GM23338 (cell line): ENCODE results near the gene MAPKAPK3.

Experiments
- CREB1 ChIP-seq: fragments of 250-450 bp; sonication (Bioruptor Pico); IDR thresholded peaks from 2 replicates; pipeline ENCODE4 v1.5.0; 2020; ENCODE audit warnings: low read depth, mild to moderate bottlenecking, moderate library complexity
- CTCF ChIP-seq, 2 experiments: fragments of 200-600 bp in 1 of 2; sonication (generic) in 1 of 2; conservative IDR thresholded peaks; 2 replicates each; pipeline versions ENCODE4 v1.5.1 to v1.6.1; 2016 to 2017; ENCODE audit warnings: antibody characterized with exemption in 2 of 2, low read depth in 2 of 2, mild to moderate bottlenecking in 2 of 2, moderate library complexity in 1 of 2
- ETS1 ChIP-seq: IDR thresholded peaks from 2 replicates; pipeline ENCODE4 v1.6.1; 2016; ENCODE audit warnings: antibody characterized with exemption
- EZH2 ChIP-seq: fragments of 200-600 bp; sonication (generic); IDR thresholded peaks from one replicate; pipeline ENCODE4 v1.8.0; 2017; ENCODE audit warnings: antibody characterized with exemption, mild to moderate bottlenecking, low read depth; ENCODE audit not compliant: unreplicated experiment
- EZH2phosphoT487 ChIP-seq: fragments of 200-600 bp; sonication (generic); IDR thresholded peaks from one replicate; pipeline ENCODE4 v1.8.1; 2018; ENCODE audit warnings: antibody characterized with exemption; ENCODE audit not compliant: unreplicated experiment
- JUNB ChIP-seq: IDR thresholded peaks from one replicate; pipeline ENCODE4 v1.6.1; 2016; ENCODE audit warnings: antibody characterized with exemption; ENCODE audit not compliant: unreplicated experiment
- NANOG ChIP-seq: IDR thresholded peaks from 2 replicates; pipeline ENCODE4 v1.6.1; 2016; ENCODE audit warnings: antibody characterized with exemption, borderline replicate concordance
- POLR2AphosphoS5 ChIP-seq: IDR thresholded peaks from 2 replicates; pipeline ENCODE4 v1.6.1; 2016; ENCODE audit warnings: antibody characterized with exemption, low read depth
- STAT1 ChIP-seq: IDR thresholded peaks from one replicate; pipeline ENCODE4 v1.6.1; 2016; ENCODE audit warnings: antibody characterized with exemption; ENCODE audit not compliant: unreplicated experiment
- ZNF114 ChIP-seq: fragments of 250-450 bp; sonication (Bioruptor Pico); IDR thresholded peaks from 2 replicates; pipeline ENCODE4 v1.5.0; 2020; ENCODE audit warnings: mild to moderate bottlenecking, moderate library complexity
- ZNF331 ChIP-seq: fragments of 250-450 bp; sonication (Bioruptor Pico); IDR thresholded peaks from 2 replicates; pipeline ENCODE4 v1.5.0; 2020; ENCODE audit warnings: low read depth, mild to moderate bottlenecking, moderate library complexity
- TF ChIP-seq, protein P1 (sequence below): IDR thresholded peaks from one replicate; pipeline ENCODE4 v1.6.1; 2018; ENCODE audit warnings: antibody characterized with exemption; ENCODE audit not compliant: unreplicated experiment
- TF ChIP-seq, protein P2 (sequence below): fragments of 250-450 bp; sonication (Bioruptor Pico); IDR thresholded peaks from 2 replicates; pipeline ENCODE4 v1.5.0; 2020; ENCODE audit warnings: mild to moderate bottlenecking, moderate library complexity

- TF ChIP-seq JUNB, result no peak
- TF ChIP-seq, protein P1, sequence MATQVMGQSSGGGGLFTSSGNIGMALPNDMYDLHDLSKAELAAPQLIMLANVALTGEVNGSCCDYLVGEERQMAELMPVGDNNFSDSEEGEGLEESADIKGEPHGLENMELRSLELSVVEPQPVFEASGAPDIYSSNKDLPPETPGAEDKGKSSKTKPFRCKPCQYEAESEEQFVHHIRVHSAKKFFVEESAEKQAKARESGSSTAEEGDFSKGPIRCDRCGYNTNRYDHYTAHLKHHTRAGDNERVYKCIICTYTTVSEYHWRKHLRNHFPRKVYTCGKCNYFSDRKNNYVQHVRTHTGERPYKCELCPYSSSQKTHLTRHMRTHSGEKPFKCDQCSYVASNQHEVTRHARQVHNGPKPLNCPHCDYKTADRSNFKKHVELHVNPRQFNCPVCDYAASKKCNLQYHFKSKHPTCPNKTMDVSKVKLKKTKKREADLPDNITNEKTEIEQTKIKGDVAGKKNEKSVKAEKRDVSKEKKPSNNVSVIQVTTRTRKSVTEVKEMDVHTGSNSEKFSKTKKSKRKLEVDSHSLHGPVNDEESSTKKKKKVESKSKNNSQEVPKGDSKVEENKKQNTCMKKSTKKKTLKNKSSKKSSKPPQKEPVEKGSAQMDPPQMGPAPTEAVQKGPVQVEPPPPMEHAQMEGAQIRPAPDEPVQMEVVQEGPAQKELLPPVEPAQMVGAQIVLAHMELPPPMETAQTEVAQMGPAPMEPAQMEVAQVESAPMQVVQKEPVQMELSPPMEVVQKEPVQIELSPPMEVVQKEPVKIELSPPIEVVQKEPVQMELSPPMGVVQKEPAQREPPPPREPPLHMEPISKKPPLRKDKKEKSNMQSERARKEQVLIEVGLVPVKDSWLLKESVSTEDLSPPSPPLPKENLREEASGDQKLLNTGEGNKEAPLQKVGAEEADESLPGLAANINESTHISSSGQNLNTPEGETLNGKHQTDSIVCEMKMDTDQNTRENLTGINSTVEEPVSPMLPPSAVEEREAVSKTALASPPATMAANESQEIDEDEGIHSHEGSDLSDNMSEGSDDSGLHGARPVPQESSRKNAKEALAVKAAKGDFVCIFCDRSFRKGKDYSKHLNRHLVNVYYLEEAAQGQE, result no peak
- TF ChIP-seq CTCF (conservative IDR thresholded peaks at IDR 0.05; ENCODE audit: low read depth in 2 of 2), result no peak
- TF ChIP-seq EZH2phosphoT487, result no peak
- TF ChIP-seq EZH2, result no peak
- no peak for TF ChIP-seq POLR2AphosphoS5
- TF ChIP-seq ETS1, result no peak
- TF ChIP-seq CREB1 (CRISPR knock-in tag), result no peak
- no peak for TF ChIP-seq STAT1
- no peak for TF ChIP-seq NANOG
- TF ChIP-seq ZNF114 (CRISPR knock-in tag), result no peak
- TF ChIP-seq, protein P2, sequence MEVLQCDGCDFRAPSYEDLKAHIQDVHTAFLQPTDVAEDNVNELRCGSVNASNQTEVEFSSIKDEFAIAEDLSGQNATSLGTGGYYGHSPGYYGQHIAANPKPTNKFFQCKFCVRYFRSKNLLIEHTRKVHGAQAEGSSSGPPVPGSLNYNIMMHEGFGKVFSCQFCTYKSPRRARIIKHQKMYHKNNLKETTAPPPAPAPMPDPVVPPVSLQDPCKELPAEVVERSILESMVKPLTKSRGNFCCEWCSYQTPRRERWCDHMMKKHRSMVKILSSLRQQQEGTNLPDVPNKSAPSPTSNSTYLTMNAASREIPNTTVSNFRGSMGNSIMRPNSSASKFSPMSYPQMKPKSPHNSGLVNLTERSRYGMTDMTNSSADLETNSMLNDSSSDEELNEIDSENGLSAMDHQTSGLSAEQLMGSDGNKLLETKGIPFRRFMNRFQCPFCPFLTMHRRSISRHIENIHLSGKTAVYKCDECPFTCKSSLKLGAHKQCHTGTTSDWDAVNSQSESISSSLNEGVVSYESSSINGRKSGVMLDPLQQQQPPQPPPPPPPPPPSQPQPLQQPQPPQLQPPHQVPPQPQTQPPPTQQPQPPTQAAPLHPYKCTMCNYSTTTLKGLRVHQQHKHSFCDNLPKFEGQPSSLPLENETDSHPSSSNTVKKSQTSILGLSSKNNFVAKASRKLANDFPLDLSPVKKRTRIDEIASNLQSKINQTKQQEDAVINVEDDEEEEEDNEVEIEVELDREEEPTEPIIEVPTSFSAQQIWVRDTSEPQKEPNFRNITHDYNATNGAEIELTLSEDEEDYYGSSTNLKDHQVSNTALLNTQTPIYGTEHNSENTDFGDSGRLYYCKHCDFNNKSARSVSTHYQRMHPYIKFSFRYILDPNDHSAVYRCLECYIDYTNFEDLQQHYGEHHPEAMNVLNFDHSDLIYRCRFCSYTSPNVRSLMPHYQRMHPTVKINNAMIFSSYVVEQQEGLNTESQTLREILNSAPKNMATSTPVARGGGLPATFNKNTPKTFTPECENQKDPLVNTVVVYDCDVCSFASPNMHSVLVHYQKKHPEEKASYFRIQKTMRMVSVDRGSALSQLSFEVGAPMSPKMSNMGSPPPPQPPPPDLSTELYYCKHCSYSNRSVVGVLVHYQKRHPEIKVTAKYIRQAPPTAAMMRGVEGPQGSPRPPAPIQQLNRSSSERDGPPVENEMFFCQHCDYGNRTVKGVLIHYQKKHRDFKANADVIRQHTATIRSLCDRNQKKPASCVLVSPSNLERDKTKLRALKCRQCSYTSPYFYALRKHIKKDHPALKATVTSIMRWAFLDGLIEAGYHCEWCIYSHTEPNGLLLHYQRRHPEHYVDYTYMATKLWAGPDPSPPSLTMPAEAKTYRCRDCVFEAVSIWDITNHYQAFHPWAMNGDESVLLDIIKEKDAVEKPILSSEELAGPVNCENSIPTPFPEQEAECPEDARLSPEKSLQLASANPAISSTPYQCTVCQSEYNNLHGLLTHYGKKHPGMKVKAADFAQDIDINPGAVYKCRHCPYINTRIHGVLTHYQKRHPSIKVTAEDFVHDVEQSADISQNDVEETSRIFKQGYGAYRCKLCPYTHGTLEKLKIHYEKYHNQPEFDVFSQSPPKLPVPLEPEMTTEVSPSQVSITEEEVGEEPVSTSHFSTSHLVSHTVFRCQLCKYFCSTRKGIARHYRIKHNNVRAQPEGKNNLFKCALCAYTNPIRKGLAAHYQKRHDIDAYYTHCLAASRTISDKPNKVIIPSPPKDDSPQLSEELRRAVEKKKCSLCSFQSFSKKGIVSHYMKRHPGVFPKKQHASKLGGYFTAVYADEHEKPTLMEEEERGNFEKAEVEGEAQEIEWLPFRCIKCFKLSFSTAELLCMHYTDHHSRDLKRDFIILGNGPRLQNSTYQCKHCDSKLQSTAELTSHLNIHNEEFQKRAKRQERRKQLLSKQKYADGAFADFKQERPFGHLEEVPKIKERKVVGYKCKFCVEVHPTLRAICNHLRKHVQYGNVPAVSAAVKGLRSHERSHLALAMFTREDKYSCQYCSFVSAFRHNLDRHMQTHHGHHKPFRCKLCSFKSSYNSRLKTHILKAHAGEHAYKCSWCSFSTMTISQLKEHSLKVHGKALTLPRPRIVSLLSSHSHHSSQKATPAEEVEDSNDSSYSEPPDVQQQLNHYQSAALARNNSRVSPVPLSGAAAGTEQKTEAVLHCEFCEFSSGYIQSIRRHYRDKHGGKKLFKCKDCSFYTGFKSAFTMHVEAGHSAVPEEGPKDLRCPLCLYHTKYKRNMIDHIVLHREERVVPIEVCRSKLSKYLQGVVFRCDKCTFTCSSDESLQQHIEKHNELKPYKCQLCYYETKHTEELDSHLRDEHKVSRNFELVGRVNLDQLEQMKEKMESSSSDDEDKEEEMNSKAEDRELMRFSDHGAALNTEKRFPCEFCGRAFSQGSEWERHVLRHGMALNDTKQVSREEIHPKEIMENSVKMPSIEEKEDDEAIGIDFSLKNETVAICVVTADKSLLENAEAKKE (CRISPR knock-in tag), result no peak
- no peak for TF ChIP-seq ZNF331 (CRISPR knock-in tag)
Observed at GRCh38 chr3:50583897-50584296, 33.1 kb upstream of the MAPKAPK3 start.
